GM21529 (cell line): ENCODE measurements around the gene NELFE.

Experiments used
- ATAC-seq: cut with Tn5 transposase; IDR thresholded peaks from one replicate; pipeline ENCODE4 v1.9.1; 2021; ENCODE audit not compliant: unreplicated experiment

Gene NELFE

GRCh38 chr6:31972709-31973350 is 14.1 kb upstream of the NELFE start:
- no peak for ATAC-seq

- peak; percentile 80 for ATAC-seq
Observed at GRCh38 chr6:31971993-31972708, 13.4 kb upstream of the NELFE start, which contains the start of gene DXO. TSS of gene DXO (minus strand) at chr6:31972138. CDS start at chr6:31971675, 463 bp downstream.

- peak; percentile 1 for ATAC-seq
Observed at GRCh38 chr6:31971279-31971992, 12.7 kb upstream of the NELFE start.

GRCh38 chr6:31970604-31971271 is 12.0 kb upstream of the NELFE start:
- ATAC-seq = no peak

GRCh38 chr6:31969712-31970603 is 11.2 kb upstream of the NELFE start:
- no peak for ATAC-seq

- ATAC-seq = no peak
Observed at GRCh38 chr6:31968791-31969711, 10.3 kb upstream of the NELFE start.

- no peak for ATAC-seq
Observed at GRCh38 chr6:31968326-31968725, 9.6 kb upstream of the NELFE start.

- no peak for ATAC-seq
Observed at GRCh38 chr6:31967926-31968320, 9.2 kb upstream of the NELFE start.

- ATAC-seq = no peak
Observed at GRCh38 chr6:31966997-31967925, 8.5 kb upstream of the NELFE start.

GRCh38 chr6:31966506-31966905 is 7.7 kb upstream of the NELFE start:
- ATAC-seq = no peak

- ATAC-seq = no peak
Observed at GRCh38 chr6:31965700-31966099, 6.9 kb upstream of the NELFE start.

GRCh38 chr6:31963921-31964320 is 5.2 kb upstream of the NELFE start:
- no peak for ATAC-seq

GRCh38 chr6:31961616-31962015 is 2.8 kb upstream of the NELFE start:
- ATAC-seq = no peak

GRCh38 chr6:31958412-31958740 is 395 bp downstream of the NELFE start:
- no peak for ATAC-seq

- no peak for ATAC-seq
Observed at GRCh38 chr6:31956796-31957195, 2.0 kb downstream of the NELFE start.

- no peak for ATAC-seq
Observed at GRCh38 chr6:31954511-31954910, 4.3 kb downstream of the NELFE start.

GRCh38 chr6:31952890-31953289 is 5.9 kb downstream of the NELFE start:
- ATAC-seq = no peak

- no peak for ATAC-seq
Observed at GRCh38 chr6:31952140-31952805, 6.5 kb downstream of the NELFE start.
